Right atrium auricular region (tissue), 2 donors: ENCODE measurements around the gene TRPM6. TPM values are rescaled to one million over a fixed set of nuclear protein-coding genes. Genes with fewer than 3 reads are reported as not detected.

Experiments
- DNase-seq: peaks from one replicate; pipeline ENCODE4 v3.0.0-alpha.2; 2019; ENCODE audit warnings: low spot score
- H3K27ac ChIP-seq, 2 donors: fragments of 200-600 bp; sonication (generic); 1 replicate in 1 of 2; 2 replicates in 1 of 2; pipeline ENCODE4 v1.5.1; 2016 to 2019
- H3K27me3 ChIP-seq, 2 donors: fragments of 200-600 bp; sonication (generic); one replicate each; pipeline versions ENCODE4 v1.5.1 to v1.6.0; 2017 to 2019
- H3K36me3 ChIP-seq: fragments of 200-600 bp; sonication (generic); one replicate; pipeline ENCODE4 v1.5.1; 2016
- H3K4me1 ChIP-seq, 2 donors: fragments of 200-600 bp; sonication (generic); one replicate each; pipeline versions ENCODE4 v1.5.1 to v1.6.0; 2017 to 2019
- H3K4me3 ChIP-seq, 2 donors: fragments of 200-600 bp; sonication (generic); 1 replicate in 1 of 2; 2 replicates in 1 of 2; pipeline ENCODE4 v1.5.1; 2017 to 2019; ENCODE audit warnings: mild to moderate bottlenecking in 1 of 2, moderate library complexity in 1 of 2
- H3K9me3 ChIP-seq, 2 donors: fragments of 200-600 bp; sonication (generic); one replicate each; pipeline ENCODE4 v1.5.1; 2019
- CTCF ChIP-seq, 2 donors: fragments of 200-600 bp; sonication (generic); IDR thresholded peaks; one replicate each; pipeline ENCODE4 v1.5.1; 2019; ENCODE audit warnings: antibody characterized with exemption in 2 of 2
- total RNA-seq, 2 donors: library from RNA; depleted of rRNA; stranded (reverse); fragments of >200 nt; gene quantifications; one replicate each; pipeline ENCODE4 v1.1.0, GENCODE V29; 2016

The TRPM6 gene
- total RNA-seq, 2 donors from 2014 or later, result 0.19 to 0.83 TPM

DNA sequence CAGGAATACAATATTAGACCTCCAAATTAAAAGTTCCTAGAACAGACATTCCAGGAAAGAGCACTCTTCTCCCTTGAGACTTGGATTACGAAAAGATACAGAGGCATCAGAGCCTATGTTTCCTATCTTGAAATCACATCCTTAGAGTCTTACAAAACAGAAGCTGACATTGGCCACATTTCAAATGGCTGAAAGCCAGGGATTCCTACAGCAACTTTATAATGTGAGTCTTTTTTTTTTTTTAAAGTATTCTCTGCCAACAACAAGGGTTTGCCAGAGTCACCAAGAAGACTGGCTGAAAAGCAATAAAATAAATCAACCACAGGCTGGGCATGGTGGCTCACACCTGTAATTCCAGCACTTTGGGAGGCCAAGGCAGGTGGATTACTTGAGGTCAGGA, 63.1 kb downstream of the TRPM6 start:
- Histone ChIP-seq H3K9me3 (no peaks in the 10 kb centered on the region), H3K4me3 (no peak overlapping the region), H3K4me1 (no peaks in the 10 kb centered on the region), H3K36me3 (no peaks in the 10 kb centered on the region), H3K27ac (no peak overlapping the region), H3K27me3 (no peaks in the 10 kb centered on the region)
- DNase-seq, result no peak
- TF ChIP-seq CTCF (IDR thresholded peaks at IDR 0.05), result no peak

- TF ChIP-seq CTCF (IDR thresholded peaks at IDR 0.05), result no peak
- Histone ChIP-seq H3K4me1 (no peaks in the 10 kb centered on the region), H3K9me3 (no peaks in the 10 kb centered on the region), H3K27ac (no peak overlapping the region), H3K36me3 (no peaks in the 10 kb centered on the region), H3K4me3 (no peak overlapping the region), H3K27me3 (no peaks in the 10 kb centered on the region)
- no peak for DNase-seq
These were observed 66.1 kb downstream of the TRPM6 start for GRCh38 chr9:74821636-74822035.

- TF ChIP-seq CTCF (IDR thresholded peaks at IDR 0.05), result no peak
- no peaks in the 10 kb centered on the region for H3K36me3 ChIP-seq
- no peak overlapping the region for H3K27ac ChIP-seq
- no peaks in the 10 kb centered on the region for H3K27me3 ChIP-seq
- no peaks in the 10 kb centered on the region for H3K4me1 ChIP-seq
- H3K9me3 ChIP-seq, result no peaks in the 10 kb centered on the region
- H3K4me3 ChIP-seq, result no peak overlapping the region
- DNase-seq, result no peak
These were observed 69.9 kb downstream of the TRPM6 start for GRCh38 chr9:74817816-74818215.

GRCh38 chr9:74817281-74817810, 70.4 kb downstream of the TRPM6 start:
- Histone ChIP-seq H3K27me3 (no peaks in the 10 kb centered on the region), H3K9me3 (no peaks in the 10 kb centered on the region), H3K36me3 (no peaks in the 10 kb centered on the region), H3K27ac (no peak overlapping the region), H3K4me3 (no peak overlapping the region), H3K4me1 (no peaks in the 10 kb centered on the region)
- DNase-seq, result no peak
- no peak for TF ChIP-seq CTCF (IDR thresholded peaks at IDR 0.05)

DNA sequence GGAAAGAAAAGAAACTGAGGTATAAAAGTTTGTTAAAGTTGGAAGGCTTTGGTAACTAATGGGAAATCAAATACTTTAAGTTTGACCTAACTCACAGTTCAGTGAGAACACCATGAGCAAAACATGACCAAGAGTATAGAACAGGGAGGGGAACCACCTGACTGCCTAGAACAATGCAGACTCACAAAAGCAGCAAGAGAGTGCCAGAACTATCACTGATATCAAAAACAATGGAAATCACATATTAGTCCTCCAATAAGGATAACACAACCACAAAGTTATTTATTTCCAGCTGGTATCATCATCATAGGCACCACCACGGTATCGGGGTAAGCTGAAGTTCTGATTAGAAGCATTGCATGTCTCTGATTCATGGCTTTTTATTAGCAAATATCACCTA, 77.5 kb downstream of the TRPM6 start:
- Histone ChIP-seq H3K4me3 (no peak overlapping the region), H3K4me1 (no peaks in the 10 kb centered on the region), H3K27ac (no peak overlapping the region), H3K36me3 (no peaks in the 10 kb centered on the region), H3K9me3 (no peaks in the 10 kb centered on the region), H3K27me3 (no peaks in the 10 kb centered on the region)
- TF ChIP-seq CTCF (IDR thresholded peaks at IDR 0.05), result no peak
- DNase-seq, result no peak

GRCh38 chr9:74804018-74804385, 83.7 kb downstream of the TRPM6 start:
- DNase-seq, result no peak
- Histone ChIP-seq H3K27me3 (no peaks in the 10 kb centered on the region), H3K36me3 (no peaks in the 10 kb centered on the region), H3K4me1 (no peaks in the 10 kb centered on the region), H3K9me3 (no peaks in the 10 kb centered on the region), H3K4me3 (no peak overlapping the region), H3K27ac (no peak overlapping the region)
- no peak for TF ChIP-seq CTCF (IDR thresholded peaks at IDR 0.05)
